ENCODE data around the gene PLPP4. TPM values are rescaled to one million over a fixed set of nuclear protein-coding genes. Genes with fewer than 3 reads are reported as not detected.

Gene PLPP4
- total RNA-seq, 1 donor from 2014 or later = not detected

DNA sequence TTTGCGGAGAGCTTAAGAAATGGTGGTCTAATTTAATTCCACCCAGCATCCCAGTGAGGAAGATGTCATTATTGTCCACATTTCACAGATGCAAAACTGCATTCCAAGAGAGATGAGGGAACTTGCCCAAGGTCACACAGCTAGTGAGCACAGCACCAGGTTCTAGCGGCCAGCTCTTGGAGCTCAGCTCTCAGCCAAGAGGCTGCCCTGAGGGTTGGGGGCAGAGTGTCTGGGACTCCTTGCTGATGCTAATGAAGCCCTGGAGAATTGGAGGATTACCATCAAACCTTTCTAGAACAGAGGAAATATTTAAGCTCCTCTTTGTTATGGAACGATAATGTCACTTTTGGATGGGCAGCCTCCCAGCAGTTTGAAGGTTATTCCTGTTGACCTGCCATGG, 48.0 kb downstream of the PLPP4 start:
- no peaks in the 10 kb centered on the region for H3K36me3 Mint-ChIP-seq (ENCODE audit: low read depth, unreplicated experiment)
- no peak for DNase-seq (ENCODE audit: low spot score)

DNA sequence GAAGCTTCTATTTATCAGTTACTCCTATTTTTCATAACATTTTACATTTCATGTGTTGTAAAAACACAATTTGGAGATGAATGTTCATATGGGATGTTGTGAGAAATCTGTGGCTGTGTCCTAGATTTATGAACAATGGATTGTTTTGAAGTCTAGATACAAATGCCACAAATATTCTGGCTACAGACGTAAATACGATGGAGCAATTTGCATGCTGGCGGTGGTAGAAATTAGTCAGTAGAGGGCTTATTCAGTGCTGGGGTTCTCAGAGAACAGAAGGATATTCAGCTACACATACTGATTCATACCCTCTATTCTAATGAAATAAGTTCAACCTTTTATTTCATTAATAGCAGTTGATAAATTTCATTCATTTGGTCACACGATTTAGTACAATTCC, 48.8 kb downstream of the PLPP4 start:
- no peak overlapping the region for H3K27ac Mint-ChIP-seq (ENCODE audit: unreplicated experiment)
- H3K36me3 Mint-ChIP-seq (ENCODE audit: low read depth, unreplicated experiment) = no peaks in the 10 kb centered on the region
- H3K27me3 Mint-ChIP-seq (ENCODE audit: unreplicated experiment) = no peaks in the 10 kb centered on the region
- H3K4me3 Mint-ChIP-seq (ENCODE audit: unreplicated experiment) = no peak overlapping the region
- no peak for DNase-seq (ENCODE audit: low spot score)
- no peak for TF ChIP-seq CTCF (IDR thresholded peaks at IDR 0.05; ENCODE audit: unreplicated experiment)
- no peaks in the 10 kb centered on the region for H3K9me3 Mint-ChIP-seq (ENCODE audit: unreplicated experiment)
- H3K4me1 Mint-ChIP-seq (ENCODE audit: unreplicated experiment) = no peaks in the 10 kb centered on the region

More for the DNA sequence above, 48.0 kb downstream of the PLPP4 start:
- Mint-ChIP-seq H3K4me1 (ENCODE audit: unreplicated experiment) (no peaks in the 10 kb centered on the region), H3K4me3 (ENCODE audit: unreplicated experiment) (no peak overlapping the region), H3K9me3 (ENCODE audit: unreplicated experiment) (no peaks in the 10 kb centered on the region), H3K27me3 (ENCODE audit: unreplicated experiment) (no peaks in the 10 kb centered on the region), H3K27ac (ENCODE audit: unreplicated experiment) (no peak overlapping the region)
- no peak for TF ChIP-seq CTCF (IDR thresholded peaks at IDR 0.05; ENCODE audit: unreplicated experiment)

- Mint-ChIP-seq H3K36me3 (ENCODE audit: low read depth, unreplicated experiment) (no peaks in the 10 kb centered on the region), H3K4me1 (ENCODE audit: unreplicated experiment) (no peaks in the 10 kb centered on the region), H3K4me3 (ENCODE audit: unreplicated experiment) (no peak overlapping the region), H3K9me3 (ENCODE audit: unreplicated experiment) (no peaks in the 10 kb centered on the region), H3K27me3 (ENCODE audit: unreplicated experiment) (no peaks in the 10 kb centered on the region), H3K27ac (ENCODE audit: unreplicated experiment) (no peak overlapping the region)
- DNase-seq (ENCODE audit: low spot score) = no peak
- TF ChIP-seq CTCF (IDR thresholded peaks at IDR 0.05; ENCODE audit: unreplicated experiment) = no peak
Measured at GRCh38 chr10:120506674-120507073, 49.6 kb downstream of the PLPP4 start.

- Mint-ChIP-seq H3K4me3 (ENCODE audit: unreplicated experiment) (no peak overlapping the region), H3K36me3 (ENCODE audit: low read depth, unreplicated experiment) (no peaks in the 10 kb centered on the region), H3K4me1 (ENCODE audit: unreplicated experiment) (no peaks in the 10 kb centered on the region), H3K27ac (ENCODE audit: unreplicated experiment) (no peak overlapping the region), H3K9me3 (ENCODE audit: unreplicated experiment) (no peaks in the 10 kb centered on the region), H3K27me3 (ENCODE audit: unreplicated experiment) (no peaks in the 10 kb centered on the region)
- DNase-seq (ENCODE audit: low spot score) = no peak
- no peak for TF ChIP-seq CTCF (IDR thresholded peaks at IDR 0.05; ENCODE audit: unreplicated experiment)
Measured at GRCh38 chr10:120507175-120507574, 50.1 kb downstream of the PLPP4 start.

GRCh38 chr10:120507651-120508050, 50.6 kb downstream of the PLPP4 start:
- no peak overlapping the region for H3K4me3 Mint-ChIP-seq (ENCODE audit: unreplicated experiment)
- no peaks in the 10 kb centered on the region for H3K27me3 Mint-ChIP-seq (ENCODE audit: unreplicated experiment)
- no peaks in the 10 kb centered on the region for H3K36me3 Mint-ChIP-seq (ENCODE audit: low read depth, unreplicated experiment)
- no peak for DNase-seq (ENCODE audit: low spot score)
- no peak overlapping the region for H3K27ac Mint-ChIP-seq (ENCODE audit: unreplicated experiment)
- H3K9me3 Mint-ChIP-seq (ENCODE audit: unreplicated experiment) = no peaks in the 10 kb centered on the region
- no peak for TF ChIP-seq CTCF (IDR thresholded peaks at IDR 0.05; ENCODE audit: unreplicated experiment)
- no peaks in the 10 kb centered on the region for H3K4me1 Mint-ChIP-seq (ENCODE audit: unreplicated experiment)
